Measurements from ENCODE around the gene SPAG16.

The SPAG16 gene

GRCh38 chr2:214410128-214410775, 1126.0 kb downstream of the SPAG16 start:
- no peak for TF ChIP-seq GATA2 (IDR thresholded peaks at IDR 0.05; ENCODE audit: low read depth, low read length)
- TF ChIP-seq GATA3 (IDR thresholded peaks at IDR 0.05; ENCODE audit: low read depth, low read length) = no peak

- no peak; the same call in 1 of the 2 replicates for TF ChIP-seq GATA2 (IDR thresholded peaks at IDR 0.05; ENCODE audit: low read depth, low read length)
- TF ChIP-seq GATA3 (IDR thresholded peaks at IDR 0.05; ENCODE audit: low read depth, low read length) = no peak
Measured at GRCh38 chr2:214410918-214411554, 1126.8 kb downstream of the SPAG16 start, which contains the start of gene VWC2L. Gene VWC2L (plus strand): TSS chr2:214411054. CDS start chr2:214414194, 3,140 bp downstream.

GRCh38 chr2:214412679-214413078, 1128.4 kb downstream of the SPAG16 start:
- no peak for TF ChIP-seq GATA2 (IDR thresholded peaks at IDR 0.05; ENCODE audit: low read depth, low read length)
- no peak for TF ChIP-seq GATA3 (IDR thresholded peaks at IDR 0.05; ENCODE audit: low read depth, low read length)

GRCh38 chr2:214436470-214436869, 1152.2 kb downstream of the SPAG16 start:
- no peak for TF ChIP-seq GATA3 (IDR thresholded peaks at IDR 0.05; ENCODE audit: low read depth, low read length)
- no peak for TF ChIP-seq GATA2 (IDR thresholded peaks at IDR 0.05; ENCODE audit: low read depth, low read length)

GRCh38 chr2:214450118-214450894, 1166.0 kb downstream of the SPAG16 start:
- no peak for TF ChIP-seq GATA2 (IDR thresholded peaks at IDR 0.05; ENCODE audit: low read depth, low read length)

GRCh38 chr2:214451516-214452275, 1167.4 kb downstream of the SPAG16 start:
- TF ChIP-seq GATA3 (IDR thresholded peaks at IDR 0.05; ENCODE audit: low read depth, low read length) = no peak
- no peak for TF ChIP-seq GATA2 (IDR thresholded peaks at IDR 0.05; ENCODE audit: low read depth, low read length)

Measured in SH-SY5Y (cell line).